Stimulated activated CD8-positive, alpha-beta memory T cell treated with anti-CD3 and anti-CD28 coated beads, Interleukin-12 subunit alpha, Interleukin-12 subunit beta, amount 100 ng/mL, for 4 hours (primary cell): ENCODE measurements around the gene ST14.
"Not testable (repeated sequence)": the region's sequence is repeated elsewhere in the genome, so short reads cannot be mapped to it uniquely, and the experiment has no call there.

ENCODE experiments used
- DNase-seq: peaks from one replicate; pipeline ENCODE4 v3.0.0-alpha.2; 2020; ENCODE audit warnings: low read depth

ST14 gene

GRCh38 chr11:130189492-130190210, 30.1 kb downstream of the ST14 start:
- DNase-seq, result no peak

GRCh38 chr11:130190371-130190881, 30.8 kb downstream of the ST14 start:
- DNase-seq, result no peak

GRCh38 chr11:130191896-130192295, 32.3 kb downstream of the ST14 start:
- DNase-seq, result no peak

GRCh38 chr11:130192845-130193267, 33.3 kb downstream of the ST14 start:
- no peak for DNase-seq

- DNase-seq, result not testable (repeated sequence)
Observed at GRCh38 chr11:130193551-130193950, 34.0 kb downstream of the ST14 start.

GRCh38 chr11:130194241-130195023, 34.9 kb downstream of the ST14 start:
- no peak for DNase-seq

GRCh38 chr11:130197386-130198035, 37.9 kb downstream of the ST14 start:
- DNase-seq, result no peak

- no peak for DNase-seq
Observed at GRCh38 chr11:130198292-130198691, 38.7 kb downstream of the ST14 start.

- no peak for DNase-seq
Observed at GRCh38 chr11:130198964-130199363, 39.4 kb downstream of the ST14 start.

- DNase-seq, result no peak
Observed at GRCh38 chr11:130199792-130200191, 40.2 kb downstream of the ST14 start.

- DNase-seq, result no peak
Observed at GRCh38 chr11:130201026-130201425, 41.4 kb downstream of the ST14 start.

GRCh38 chr11:130202009-130202817, 42.6 kb downstream of the ST14 start:
- no peak for DNase-seq

GRCh38 chr11:130202818-130203689, 43.5 kb downstream of the ST14 start:
- no peak for DNase-seq

- no peak for DNase-seq
Observed at GRCh38 chr11:130203766-130204702, 44.5 kb downstream of the ST14 start.

GRCh38 chr11:130204703-130205095, 45.1 kb downstream of the ST14 start:
- no peak for DNase-seq

GRCh38 chr11:130206141-130206540, 46.6 kb downstream of the ST14 start:
- DNase-seq, result no peak

GRCh38 chr11:130208241-130209127, 48.9 kb downstream of the ST14 start:
- no peak for DNase-seq

GRCh38 chr11:130209128-130209932, 49.7 kb downstream of the ST14 start:
- no peak for DNase-seq
